Measurements from ENCODE around the gene OR2T6.
"Not testable (repeated sequence)": the region's sequence is repeated elsewhere in the genome, so short reads cannot be mapped to it uniquely, and the experiment has no call there.

Gene OR2T6, protein sequence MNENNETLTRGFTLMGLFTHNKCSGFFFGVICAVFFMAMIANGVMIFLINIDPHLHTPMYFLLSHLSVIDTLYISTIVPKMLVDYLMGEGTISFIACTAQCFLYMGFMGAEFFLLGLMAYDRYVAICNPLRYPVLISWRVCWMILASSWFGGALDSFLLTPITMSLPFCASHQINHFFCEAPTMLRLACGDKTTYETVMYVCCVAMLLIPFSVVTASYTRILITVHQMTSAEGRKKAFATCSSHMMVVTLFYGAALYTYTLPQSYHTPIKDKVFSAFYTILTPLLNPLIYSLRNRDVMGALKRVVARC

DNA sequence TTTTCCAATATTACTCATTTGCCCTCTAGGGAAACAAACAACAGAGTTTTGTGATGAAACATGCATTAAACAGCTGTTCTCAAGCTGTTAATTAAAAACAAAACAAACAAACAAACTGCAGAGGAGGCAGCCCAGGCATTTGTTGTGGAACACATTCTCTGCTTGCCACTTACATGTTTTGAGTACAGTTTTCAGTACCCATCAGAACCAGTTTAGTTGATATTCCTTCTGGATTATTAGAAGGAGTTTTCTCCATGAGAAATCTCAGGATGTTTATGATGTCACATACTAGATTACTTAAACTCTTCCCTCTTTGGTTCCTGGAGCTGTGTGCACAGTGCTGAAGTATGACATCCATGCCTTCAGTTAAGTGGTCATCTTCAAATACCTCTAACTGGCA, at the start of gene OR2T6:
Gene OR2T6 (plus strand): TSS at position 301 of the 400 bp plus-strand sequence. CDS start 11,863 bp downstream, outside the sequence.
- no peak for DNase-seq

DNA sequence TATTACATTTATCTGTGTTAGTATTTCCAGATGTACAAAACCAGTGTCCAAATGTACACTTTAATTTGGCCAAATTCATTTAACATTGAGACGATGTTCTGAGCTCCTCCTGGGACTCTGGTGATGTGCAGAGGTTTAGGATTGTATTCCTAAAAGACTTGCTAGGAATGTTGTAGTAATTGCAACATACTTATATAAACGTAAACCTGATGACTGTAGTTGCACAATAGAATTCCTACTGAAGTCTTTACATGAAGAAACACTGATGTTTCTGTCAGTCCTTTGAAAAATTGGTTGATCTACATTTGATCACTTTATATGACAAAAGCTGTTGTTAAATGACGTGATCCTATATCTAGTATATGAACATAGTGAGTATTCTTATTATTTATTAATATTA, 32.1 kb upstream of the OR2T6 start:
- DNase-seq, result no peak

DNA sequence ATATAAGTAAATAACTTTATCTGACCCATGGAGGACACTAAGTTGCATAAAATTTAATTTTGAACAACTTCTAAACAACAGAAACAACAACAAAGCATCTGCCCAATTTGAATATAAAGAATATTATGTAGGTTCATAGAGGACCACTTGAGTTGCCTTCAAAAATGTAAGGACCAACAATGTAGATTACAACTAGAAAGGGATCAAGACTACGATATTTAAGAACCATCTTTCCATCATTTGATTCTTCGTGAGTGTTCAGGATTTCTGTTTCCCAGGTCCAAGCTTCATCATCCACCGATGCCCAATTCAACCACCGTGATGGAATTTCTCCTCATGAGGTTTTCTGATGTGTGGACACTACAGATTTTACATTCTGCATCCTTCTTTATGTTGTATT, 27.1 kb upstream of the OR2T6 start, which contains the start of gene OR14C36:
Gene OR14C36 (plus strand): TSS at position 301 of the 400 bp plus-strand sequence. CDS start 0 bp downstream, at position 301.
- DNase-seq, result no peak

DNA sequence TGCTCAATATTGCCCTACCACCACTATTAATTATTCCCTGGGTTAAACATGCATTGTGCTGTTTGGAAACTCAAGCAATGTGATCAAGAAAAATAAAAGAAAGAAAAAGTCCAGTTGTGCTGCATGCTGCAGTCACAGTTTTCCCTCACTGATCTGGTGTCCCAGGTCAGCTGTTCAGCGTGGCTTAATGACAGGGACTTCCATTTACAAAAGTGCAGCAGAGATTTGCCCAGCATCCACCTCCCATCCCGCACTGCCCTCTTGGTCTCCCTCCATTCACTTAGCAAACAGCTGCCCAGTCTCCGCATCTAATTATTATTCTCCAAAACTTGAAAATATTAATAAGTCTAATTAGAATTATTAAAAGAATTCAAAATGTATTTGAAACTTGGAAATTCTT, 16.1 kb upstream of the OR2T6 start:
- no peak for DNase-seq

DNA sequence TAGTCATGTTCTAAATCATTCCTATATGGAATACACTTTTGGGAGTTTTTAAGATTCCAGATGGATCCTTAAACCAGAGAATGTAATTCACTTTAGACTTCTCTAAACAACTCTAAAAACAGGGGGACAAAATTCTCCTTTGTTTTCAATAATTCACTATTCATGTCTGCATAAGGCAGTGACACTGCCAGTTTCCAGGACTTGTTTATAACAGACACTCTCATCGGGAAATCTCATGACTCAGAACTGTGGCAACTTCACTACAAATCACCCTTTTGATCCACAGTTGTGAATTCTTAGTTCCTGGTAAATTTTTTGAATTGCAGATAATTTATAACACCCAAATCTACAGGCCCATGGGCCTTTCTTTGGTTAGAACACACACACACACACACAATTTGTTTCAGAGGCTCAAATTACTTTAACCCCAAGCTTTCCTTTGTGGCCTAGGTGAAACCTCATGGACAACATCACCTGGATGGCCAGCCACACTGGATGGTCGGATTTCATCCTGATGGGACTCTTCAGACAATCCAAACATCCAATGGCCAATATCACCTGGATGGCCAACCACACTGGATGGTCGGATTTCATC, 14.3 kb upstream of the OR2T6 start, which contains the start of gene OR2T4:
Gene OR2T4 (plus strand): TSS at position 545 of the 595 bp plus-strand sequence. CDS start 0 bp downstream, at position 545.
- no peak for DNase-seq

DNA sequence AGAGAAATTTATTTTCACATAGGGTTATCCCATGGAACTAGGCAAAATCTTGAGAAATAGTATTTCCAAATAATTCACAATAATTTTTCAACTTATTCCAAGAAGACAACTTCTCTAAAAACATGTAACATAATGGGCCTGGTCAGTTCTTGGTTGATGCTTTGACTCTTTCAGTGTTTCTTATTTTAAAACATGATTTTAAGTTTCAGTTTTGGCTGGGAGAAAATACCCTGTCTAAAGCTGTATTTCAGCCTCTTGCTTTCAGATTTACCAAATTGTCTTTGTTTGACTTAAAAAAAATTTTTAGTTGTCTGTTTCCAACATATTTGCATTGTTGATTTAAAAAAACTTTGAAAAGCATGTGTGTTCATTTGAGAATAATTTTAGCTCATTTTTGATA, 8.9 kb upstream of the OR2T6 start:
- DNase-seq, result no peak

DNA sequence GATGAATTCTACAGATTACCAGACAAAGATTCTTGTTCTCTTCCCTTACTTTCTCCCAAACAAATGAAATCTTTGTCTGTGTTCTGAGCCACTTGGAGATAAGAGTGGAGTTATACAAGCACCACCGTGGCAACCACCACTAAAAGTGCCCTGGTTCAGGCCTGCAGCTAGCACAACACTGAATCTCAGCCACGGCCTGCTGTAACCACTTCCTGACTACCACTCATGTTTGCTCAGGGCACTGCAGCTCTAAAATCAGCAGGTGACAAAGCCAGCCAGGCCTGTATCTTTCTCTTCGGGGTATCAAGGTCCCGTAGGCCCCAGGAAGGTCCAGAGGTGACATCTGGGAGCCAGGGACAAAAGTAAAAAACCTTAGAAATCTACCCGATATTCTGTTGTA, 3.2 kb upstream of the OR2T6 start:
- no peak for DNase-seq

DNA sequence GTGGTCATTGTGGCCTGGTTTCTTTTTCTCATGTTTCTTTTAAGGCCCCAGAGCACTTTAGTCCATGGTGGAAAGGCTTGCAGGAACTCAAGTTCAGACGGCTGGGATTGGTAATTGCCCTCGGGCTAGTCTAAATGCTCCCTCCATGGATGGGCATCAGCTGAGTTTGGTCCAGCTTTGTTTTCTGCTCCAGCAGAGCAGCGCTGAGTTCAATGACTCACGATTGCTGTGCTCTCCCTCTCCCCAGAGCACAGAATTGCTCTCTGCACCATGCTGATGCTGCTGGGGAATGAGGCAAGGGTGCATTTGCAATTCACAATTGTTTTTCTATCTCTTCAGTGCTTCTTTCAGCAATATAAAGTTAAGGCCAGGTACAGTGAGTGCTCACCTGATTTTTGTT, 1.8 kb upstream of the OR2T6 start:
- DNase-seq, result no peak

DNA sequence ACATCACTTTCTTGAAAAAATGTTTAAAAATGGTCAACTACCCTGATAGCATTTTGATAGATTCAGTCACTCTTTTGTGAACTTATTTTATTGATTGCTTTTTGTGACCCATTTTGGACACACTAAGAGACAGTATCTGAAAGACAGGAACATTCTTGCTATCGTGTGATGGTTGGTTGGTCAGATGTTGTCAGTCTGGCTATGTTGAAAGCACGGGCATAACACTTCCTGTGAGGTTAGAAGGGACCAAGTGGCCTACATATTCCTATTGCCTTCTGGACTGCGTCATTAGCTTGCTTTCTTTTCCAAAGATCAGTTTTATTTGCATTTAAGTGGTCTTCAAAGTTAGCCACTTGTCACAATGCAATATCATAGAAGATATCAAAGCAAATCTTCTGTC, 1.4 kb downstream of the OR2T6 start:
- DNase-seq, result no peak

DNA sequence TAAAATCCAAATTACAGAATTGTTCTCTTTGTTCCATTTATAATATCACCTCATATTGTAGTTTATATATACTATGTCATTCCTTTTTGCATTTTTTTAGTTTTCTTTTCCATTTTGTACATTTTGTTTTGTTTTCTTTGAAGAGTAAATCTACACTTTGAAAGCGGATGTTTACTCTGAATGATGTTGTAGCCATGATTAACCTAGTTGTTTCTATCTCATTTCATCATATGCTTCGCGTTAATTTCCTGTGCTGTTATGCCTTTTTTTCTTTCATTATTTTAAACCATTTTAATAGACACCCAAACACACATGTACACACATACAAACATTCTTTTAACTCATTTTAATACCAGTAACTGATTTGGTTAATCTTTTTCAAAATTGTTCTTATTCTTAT, 5.3 kb downstream of the OR2T6 start:
- DNase-seq, result no peak

DNA sequence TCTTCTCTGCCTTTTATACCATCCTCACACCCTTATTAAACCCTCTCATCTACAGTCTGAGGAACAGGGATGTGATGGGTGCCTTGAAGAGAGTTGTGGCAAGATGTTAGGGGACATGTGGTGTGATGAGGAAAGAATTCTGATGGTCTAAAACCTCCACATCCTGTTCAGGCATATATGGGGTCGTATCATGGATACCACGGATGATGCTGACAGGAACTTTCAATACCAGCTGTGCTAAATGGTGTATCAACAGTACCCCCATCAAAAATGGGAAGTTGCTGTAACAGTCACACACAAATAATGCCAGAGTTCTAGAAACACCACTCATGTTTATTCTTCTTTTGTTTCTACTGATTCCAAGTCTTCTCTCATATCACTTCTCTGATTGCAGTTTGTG, 12.9 kb downstream of the OR2T6 start:
- DNase-seq, result no peak

DNA sequence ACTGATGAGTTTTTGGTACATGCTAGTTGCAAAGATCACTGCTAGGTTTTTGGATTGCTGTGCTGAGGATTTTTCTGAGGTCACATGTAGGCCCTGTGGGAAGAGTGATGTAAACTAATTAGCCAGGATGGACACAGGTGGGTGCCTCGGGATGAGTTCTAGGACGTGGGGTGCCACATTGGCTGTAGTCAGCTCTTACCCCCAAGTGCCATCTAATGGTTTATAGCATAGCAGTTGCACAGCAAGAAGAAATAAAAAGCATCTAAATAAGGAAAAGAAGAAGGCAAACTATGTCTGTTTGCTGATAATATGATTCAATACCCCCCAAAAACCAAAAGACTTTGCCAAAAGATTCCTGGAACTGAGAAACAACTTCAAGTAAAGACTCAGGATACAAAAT, 17.5 kb downstream of the OR2T6 start:
- DNase-seq, result no peak

DNA sequence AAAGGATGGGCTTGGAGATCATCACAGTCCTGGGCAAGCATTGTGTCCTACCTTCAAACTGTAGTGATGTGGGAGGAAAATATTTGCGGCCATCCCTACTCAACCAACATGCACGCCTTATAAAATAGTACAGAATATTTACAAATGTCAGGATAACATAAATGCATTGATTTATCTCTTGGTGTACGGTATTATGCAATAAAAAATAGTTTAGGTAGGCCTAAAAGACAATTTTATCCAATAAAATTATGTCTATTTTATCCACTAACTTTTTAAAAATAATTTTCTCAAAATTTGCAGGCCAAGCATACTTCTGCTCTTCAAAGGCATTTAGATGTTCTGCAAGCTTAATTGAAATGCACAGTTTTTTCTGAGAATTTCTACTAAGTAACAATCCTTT, 27.2 kb downstream of the OR2T6 start, which contains the start of gene OR2T1:
Gene OR2T1 (plus strand): TSS at position 301 of the 400 bp plus-strand sequence. CDS start 3,100 bp downstream, outside the sequence.
- DNase-seq, result no peak

DNA sequence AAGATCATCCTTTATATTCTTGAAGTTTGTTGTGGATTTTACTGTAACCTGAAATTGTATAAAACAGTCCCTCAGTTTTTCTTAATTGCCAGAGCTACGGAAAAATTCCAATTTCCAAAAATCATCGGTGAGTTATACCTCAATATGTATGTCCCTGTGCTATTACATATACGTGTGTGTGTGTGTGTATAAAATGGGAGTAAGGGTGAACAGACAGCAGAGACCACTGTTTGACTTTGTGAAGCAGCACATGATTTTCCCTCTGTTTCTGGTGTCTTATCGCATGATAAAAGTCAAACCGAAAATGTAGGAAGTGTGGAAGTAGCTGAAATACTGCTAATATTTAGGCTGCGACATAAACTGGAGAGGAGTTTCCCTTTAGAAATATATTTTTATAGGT, 28.5 kb downstream of the OR2T6 start:
- DNase-seq, result no peak

DNA sequence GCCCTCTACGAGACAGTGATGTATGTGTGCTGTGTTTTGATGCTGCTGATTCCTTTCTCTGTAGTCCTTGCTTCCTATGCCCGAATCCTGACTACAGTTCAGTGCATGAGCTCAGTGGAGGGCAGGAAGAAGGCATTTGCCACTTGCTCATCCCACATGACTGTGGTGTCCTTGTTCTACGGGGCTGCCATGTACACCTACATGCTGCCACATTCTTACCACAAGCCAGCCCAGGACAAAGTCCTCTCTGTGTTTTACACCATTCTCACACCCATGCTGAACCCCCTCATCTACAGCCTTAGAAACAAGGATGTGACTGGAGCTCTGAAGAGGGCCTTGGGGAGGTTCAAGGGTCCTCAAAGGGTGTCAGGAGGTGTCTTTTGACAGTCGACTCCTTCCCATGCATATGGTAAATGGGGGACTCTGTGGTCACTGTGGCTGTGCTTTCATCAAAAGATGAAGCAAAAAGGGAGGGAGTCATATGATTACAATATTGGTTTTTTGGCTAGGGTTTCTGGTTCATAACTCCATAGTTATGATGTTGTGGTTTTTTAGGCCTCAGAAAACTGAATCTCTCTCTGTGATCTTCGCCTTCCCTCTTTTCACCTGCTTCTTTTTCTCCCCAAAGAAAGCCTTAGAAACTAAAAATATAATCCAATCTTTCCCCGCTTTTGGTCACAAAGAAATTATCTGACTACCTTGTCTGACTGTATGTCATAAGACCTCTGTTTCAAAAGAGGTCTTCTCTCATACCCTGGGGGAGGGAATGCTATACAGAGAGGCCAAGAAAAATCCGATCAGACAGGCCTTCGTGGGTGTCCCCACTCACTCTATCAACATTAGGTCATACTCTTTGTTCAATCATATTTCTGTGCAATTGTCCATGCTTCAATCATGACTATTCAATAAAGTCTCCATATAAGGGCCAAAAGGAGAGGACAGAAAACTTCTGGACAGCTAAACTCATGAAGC, 31.5 kb downstream of the OR2T6 start:
- DNase-seq, result no peak

DNA sequence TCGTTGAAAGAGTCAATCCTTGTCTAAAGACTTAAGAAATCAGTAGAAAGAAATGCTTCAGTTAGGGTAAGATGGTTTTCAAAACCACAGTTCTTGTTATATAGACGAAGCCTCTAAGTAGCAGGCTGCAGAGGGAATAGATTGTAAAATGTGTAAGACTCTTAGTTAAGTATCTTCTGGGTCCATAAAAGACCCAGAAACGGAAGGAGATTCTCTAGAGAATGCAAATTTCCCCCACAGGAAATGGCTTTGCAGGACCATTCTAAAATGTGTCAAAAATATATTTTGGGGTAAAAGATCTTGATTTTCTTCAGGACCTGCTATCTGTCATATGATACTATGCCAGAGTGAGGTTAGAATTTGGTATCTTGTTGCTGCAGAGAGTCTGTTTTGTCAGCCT, 40.7 kb downstream of the OR2T6 start:
- no peak for DNase-seq

DNA sequence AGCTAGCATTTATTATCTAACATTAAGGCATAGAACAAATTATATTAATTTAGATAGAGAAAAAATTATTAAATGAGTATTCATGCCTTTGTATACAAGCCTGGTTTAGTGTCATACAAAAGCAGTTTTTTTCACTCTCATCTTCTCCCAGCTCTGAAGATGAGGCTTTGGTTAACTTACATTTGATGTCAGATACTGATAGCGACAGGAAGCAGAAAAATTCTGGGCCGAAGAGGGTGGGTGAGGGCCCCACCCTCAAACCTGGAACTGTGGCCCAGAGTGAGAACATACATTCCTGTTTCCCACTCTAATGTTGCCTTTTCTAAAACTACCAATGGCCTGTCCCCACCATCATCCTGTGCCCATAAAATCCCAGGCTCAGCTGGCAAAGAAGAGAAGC, 42.3 kb downstream of the OR2T6 start:
- no peak for DNase-seq

DNA sequence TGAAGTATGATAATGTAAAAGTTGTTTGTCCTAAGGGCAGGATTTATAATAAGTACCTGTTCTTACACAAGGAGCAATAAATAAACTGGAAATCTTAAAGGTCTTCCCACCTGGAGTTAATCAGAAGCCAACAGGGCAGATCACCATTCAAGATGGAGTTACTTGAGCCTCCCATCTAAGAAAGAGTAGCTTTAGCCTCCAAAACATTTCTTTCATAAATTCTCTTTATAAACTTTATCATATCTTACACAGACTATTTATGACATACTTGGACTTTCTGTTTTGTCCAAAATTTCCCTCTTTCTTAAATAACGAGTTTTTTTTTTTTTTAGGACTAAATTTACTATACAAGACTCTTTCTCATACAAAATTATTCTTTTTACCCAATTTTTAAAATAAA, 45.8 kb downstream of the OR2T6 start:
- DNase-seq, result no peak

DNA sequence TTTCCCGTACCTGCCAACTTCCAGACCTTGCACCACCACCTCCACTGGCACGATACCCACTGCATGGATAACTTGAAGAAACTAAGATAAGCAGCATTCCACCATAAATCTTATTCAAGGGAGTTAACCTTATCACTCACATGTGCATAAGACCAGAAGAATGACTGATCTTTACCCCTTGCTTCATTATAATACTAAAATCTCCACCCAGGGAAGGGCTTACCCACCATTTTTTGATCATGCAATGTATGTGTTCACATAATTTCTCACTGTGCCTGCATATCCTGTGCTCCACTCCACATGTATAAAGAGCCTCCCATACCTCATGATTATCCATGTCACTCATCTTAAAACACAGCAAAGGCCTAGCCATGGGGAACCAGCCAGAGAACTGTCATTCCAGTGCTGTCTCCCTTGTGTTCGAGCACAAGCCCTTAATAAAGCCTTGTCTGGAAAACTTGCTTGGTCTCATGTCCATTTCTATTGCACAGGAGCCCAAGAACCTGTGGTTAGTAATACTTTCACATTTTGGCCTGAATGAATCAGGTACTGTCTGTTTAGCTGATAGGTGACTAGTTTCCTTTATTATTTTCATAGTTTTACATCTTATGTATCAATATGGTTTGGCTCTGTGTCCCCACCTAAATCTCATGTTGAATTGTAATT, 52.1 kb downstream of the OR2T6 start:
- not testable (repeated sequence) for DNase-seq

DNA sequence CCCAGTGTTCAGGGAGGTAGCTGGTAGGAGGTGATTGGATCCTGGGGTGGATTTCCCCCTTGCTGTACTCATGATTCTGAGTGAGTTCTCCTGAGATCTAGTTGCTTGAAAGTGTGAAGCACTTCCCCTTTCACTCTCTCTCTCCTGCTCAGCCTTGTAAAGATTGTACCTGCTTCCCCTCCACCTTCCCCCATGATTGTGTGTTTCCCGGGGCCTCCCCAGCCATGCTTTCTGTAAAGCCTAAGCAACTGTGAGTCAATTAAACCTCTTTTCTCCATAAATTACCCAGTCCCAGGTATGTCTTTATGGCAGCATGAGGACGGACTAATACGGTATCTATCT, 52.6 kb downstream of the OR2T6 start:
- not testable (repeated sequence) for DNase-seq

DNA sequence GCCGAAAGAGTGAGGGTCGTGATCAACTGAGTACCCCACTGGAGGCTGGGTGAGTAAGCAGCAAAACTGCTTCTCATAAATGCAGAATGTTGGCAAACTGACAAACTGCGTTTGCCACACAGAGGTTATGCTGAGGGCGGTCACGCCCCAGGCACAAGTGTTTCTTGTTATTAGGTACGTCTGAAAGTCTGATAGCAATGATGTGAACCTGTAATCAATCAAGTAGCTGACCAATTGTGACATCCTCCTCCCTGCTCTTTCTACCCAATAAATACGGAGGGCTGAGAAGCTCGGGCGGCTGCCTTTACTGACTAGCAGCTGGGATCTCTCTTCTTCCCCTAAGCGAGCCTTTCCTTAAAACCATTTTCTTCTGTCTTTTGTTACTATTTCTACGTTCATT, 56.1 kb downstream of the OR2T6 start:
- not testable (repeated sequence) for DNase-seq

DNA sequence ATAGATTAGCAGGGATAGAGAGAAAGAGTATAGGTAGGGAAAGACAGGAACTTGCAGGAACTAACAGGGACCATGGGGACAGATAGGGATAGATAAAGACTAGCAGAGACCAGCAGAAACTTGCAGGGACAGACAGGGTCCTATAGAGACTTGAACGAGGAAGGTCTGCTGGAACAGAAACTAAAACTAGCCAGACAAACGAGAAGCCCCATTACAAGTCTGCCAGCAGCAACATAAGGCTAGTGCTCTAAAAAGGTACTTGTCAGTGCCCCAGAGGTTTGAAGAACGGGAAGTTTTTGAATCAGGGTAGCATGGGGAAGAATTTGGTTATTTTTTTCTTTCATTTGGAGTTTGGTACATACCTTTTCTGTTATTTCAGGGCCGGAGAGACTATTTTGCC, 56.7 kb downstream of the OR2T6 start:
- not testable (repeated sequence) for DNase-seq
